Suprapubic skin (tissue), 4 donors: Measurements from ENCODE around the gene PRRT1. TPM values are rescaled to one million over a fixed set of nuclear protein-coding genes. Genes with fewer than 3 reads are reported as not detected.
A peak's percentile ranks its signal among the peaks of the same experiment; 100 is the strongest.

Experiments used
- DNase-seq, 2 donors: peaks; one replicate each; pipeline ENCODE4 v3.0.0-alpha.2; 2019; ENCODE audit warnings: low spot score in 2 of 2
- H3K27ac ChIP-seq: fragments of 200-600 bp; sonication (generic); one replicate; pipeline ENCODE4 v1.5.1; 2019
- H3K27me3 ChIP-seq: fragments of 200-600 bp; sonication (generic); one replicate; pipeline ENCODE4 v1.5.1; 2019
- H3K36me3 ChIP-seq: fragments of 200-600 bp; sonication (generic); one replicate; pipeline ENCODE4 v1.5.1; 2019
- H3K4me1 ChIP-seq: fragments of 200-600 bp; sonication (generic); one replicate; pipeline ENCODE4 v1.5.1; 2019
- H3K4me3 ChIP-seq: fragments of 200-600 bp; sonication (generic); one replicate; pipeline ENCODE4 v1.5.1; 2019; ENCODE audit warnings: mild to moderate bottlenecking
- H3K9me3 ChIP-seq: fragments of 200-600 bp; sonication (generic); one replicate; pipeline ENCODE4 v1.5.1; 2019
- CTCF ChIP-seq, 2 donors: fragments of 200-600 bp in 1 of 2; fragments of 450-650 bp in 1 of 2; sonication (generic) in 1 of 2; IDR thresholded peaks; one replicate each; pipeline ENCODE4 v1.5.1; 2016 to 2019; ENCODE audit warnings: antibody characterized with exemption in 2 of 2, mild to moderate bottlenecking in 1 of 2, moderate library complexity in 1 of 2
- EP300 ChIP-seq: sonication (generic); formaldehyde crosslinking; IDR thresholded peaks from one replicate; pipeline ENCODE4 v1.6.1; 2017; ENCODE audit warnings: antibody characterized with exemption
- POLR2A ChIP-seq, 2 donors: fragments of 450-650 bp; IDR thresholded peaks; one replicate each; pipeline ENCODE4 v1.6.1; 2017; ENCODE audit warnings: antibody characterized with exemption in 2 of 2, mild to moderate bottlenecking in 2 of 2, moderate library complexity in 2 of 2
- POLR2AphosphoS5 ChIP-seq, 3 donors: sonication (generic); formaldehyde crosslinking; IDR thresholded peaks; one replicate each; pipeline ENCODE4 v1.6.1; 2017; ENCODE audit warnings: antibody characterized with exemption in 3 of 3
- WGBS: methylation state at CpG from one replicate; pipeline ENCODE4 v1.1.5; 2018; 5-methylcytosine and 5-hydroxymethylcytosine counted together
- total RNA-seq, 4 donors: library from RNA; depleted of rRNA; stranded (reverse); fragments of >200 nt; gene quantifications; one replicate each; pipeline ENCODE4 v1.1.0, GENCODE V29; 2016

PRRT1 gene
- total RNA-seq, 4 donors from 2014 or later: 0.42 to 2.1 (median 0.45) TPM

- H3K27ac ChIP-seq: peak overlapping the region; percentile 92
- peaks cover 77% of the 10 kb centered on the region for H3K4me1 ChIP-seq
- no peak overlapping the region for H3K4me3 ChIP-seq
- peaks cover 12% of the 10 kb centered on the region for H3K36me3 ChIP-seq
- DNase-seq: no peak
- H3K9me3 ChIP-seq: no peaks in the 10 kb centered on the region
- no peaks in the 10 kb centered on the region for H3K27me3 ChIP-seq
- no peak for TF ChIP-seq POLR2AphosphoS5 (IDR thresholded peaks at IDR 0.05)
- TF ChIP-seq POLR2A (IDR thresholded peaks at IDR 0.05): peak in 1 of 2 donors; percentile 40
- no peak for TF ChIP-seq EP300
- TF ChIP-seq CTCF (IDR thresholded peaks at IDR 0.05): no peak
- 49% methylated on average over 7 of the region's 7 CpGs for WGBS
Observed at GRCh38 chr6:32111424-32112066, 40.2 kb downstream of the PRRT1 start.

- H3K27me3 ChIP-seq: no peaks in the 10 kb centered on the region
- TF ChIP-seq CTCF (IDR thresholded peaks at IDR 0.05): no peak
- no peak for TF ChIP-seq POLR2A (IDR thresholded peaks at IDR 0.05)
- TF ChIP-seq POLR2AphosphoS5 (IDR thresholded peaks at IDR 0.05): no peak
- no peak for TF ChIP-seq EP300
- H3K36me3 ChIP-seq: peaks cover 3% of the 10 kb centered on the region
- no peaks in the 10 kb centered on the region for H3K9me3 ChIP-seq
- peak overlapping the region; percentile 45 for H3K4me3 ChIP-seq
- WGBS: 67% methylated on average over 1 of the region's 7 CpGs
- peak overlapping the region; percentile 92 for H3K27ac ChIP-seq
- peaks cover 84% of the 10 kb centered on the region for H3K4me1 ChIP-seq
- no peak for DNase-seq
Observed at GRCh38 chr6:32110632-32111031, 41.1 kb downstream of the PRRT1 start.

GRCh38 chr6:32109765-32110160 lies 42.0 kb downstream of the PRRT1 start:
- Histone ChIP-seq H3K36me3 (no peaks in the 10 kb centered on the region), H3K27me3 (no peaks in the 10 kb centered on the region), H3K4me3 (peak overlapping the region; percentile 45), H3K4me1 (peaks cover 77% of the 10 kb centered on the region), H3K9me3 (no peaks in the 10 kb centered on the region), H3K27ac (peak overlapping the region; percentile 92)
- DNase-seq: no peak
- TF ChIP-seq POLR2AphosphoS5 (IDR thresholded peaks at IDR 0.05): no peak
- no peak for TF ChIP-seq CTCF (IDR thresholded peaks at IDR 0.05)
- TF ChIP-seq POLR2A (IDR thresholded peaks at IDR 0.05): no peak
- no peak for TF ChIP-seq EP300
- 48% methylated on average over 6 of the region's 6 CpGs for WGBS

GRCh38 chr6:32109114-32109764 lies 42.5 kb downstream of the PRRT1 start, which contains the start of gene TNXB:
TSS of gene TNXB (minus strand) at chr6:32109338. CDS start at chr6:32098198, 11,140 bp downstream.
- 11% methylated on average over 10 of the region's 12 CpGs for WGBS
- Histone ChIP-seq H3K4me1 (peaks cover 74% of the 10 kb centered on the region), H3K27ac (peak within 1 kb of the TSS; percentile 92), H3K36me3 (no peaks in the 10 kb centered on the region), H3K9me3 (no peaks in the 10 kb centered on the region), H3K4me3 (peak within 1 kb of the TSS; percentile 45), H3K27me3 (no peaks in the 10 kb centered on the region)
- no peak for TF ChIP-seq CTCF (IDR thresholded peaks at IDR 0.05)
- TF ChIP-seq POLR2A (IDR thresholded peaks at IDR 0.05): peak in 1 of 2 donors; percentile 78
- no peak for DNase-seq

GRCh38 chr6:32108727-32109113 lies 43.0 kb downstream of the PRRT1 start:
- DNase-seq: no peak
- no peaks in the 10 kb centered on the region for H3K9me3 ChIP-seq
- 32% methylated on average over 6 of the region's 6 CpGs for WGBS
- no peaks in the 10 kb centered on the region for H3K36me3 ChIP-seq
- peaks cover 69% of the 10 kb centered on the region for H3K4me1 ChIP-seq
- peak overlapping the region; percentile 45 for H3K4me3 ChIP-seq
- H3K27me3 ChIP-seq: no peaks in the 10 kb centered on the region
- H3K27ac ChIP-seq: peak overlapping the region; percentile 92
- TF ChIP-seq POLR2AphosphoS5 (IDR thresholded peaks at IDR 0.05) (no peak), CTCF (IDR thresholded peaks at IDR 0.05) (no peak), EP300 (no peak), POLR2A (IDR thresholded peaks at IDR 0.05) (no peak)
